Suprapubic skin (tissue), 4 donors: ENCODE data around the gene MAPK7. TPM values are rescaled to one million over a fixed set of nuclear protein-coding genes. Genes with fewer than 3 reads are reported as not detected.

Experiments
- DNase-seq, 2 donors: peaks; one replicate each; pipeline ENCODE4 v3.0.0-alpha.2; 2019; ENCODE audit warnings: low spot score in 2 of 2
- H3K27ac ChIP-seq: fragments of 200-600 bp; sonication (generic); one replicate; pipeline ENCODE4 v1.5.1; 2019
- H3K27me3 ChIP-seq: fragments of 200-600 bp; sonication (generic); one replicate; pipeline ENCODE4 v1.5.1; 2019
- H3K36me3 ChIP-seq: fragments of 200-600 bp; sonication (generic); one replicate; pipeline ENCODE4 v1.5.1; 2019
- H3K4me1 ChIP-seq: fragments of 200-600 bp; sonication (generic); one replicate; pipeline ENCODE4 v1.5.1; 2019
- H3K4me3 ChIP-seq: fragments of 200-600 bp; sonication (generic); one replicate; pipeline ENCODE4 v1.5.1; 2019; ENCODE audit warnings: mild to moderate bottlenecking
- H3K9me3 ChIP-seq: fragments of 200-600 bp; sonication (generic); one replicate; pipeline ENCODE4 v1.5.1; 2019
- CTCF ChIP-seq, 2 donors: fragments of 200-600 bp in 1 of 2; fragments of 450-650 bp in 1 of 2; sonication (generic) in 1 of 2; IDR thresholded peaks; one replicate each; pipeline ENCODE4 v1.5.1; 2016 to 2019; ENCODE audit warnings: antibody characterized with exemption in 2 of 2, mild to moderate bottlenecking in 1 of 2, moderate library complexity in 1 of 2
- EP300 ChIP-seq: sonication (generic); formaldehyde crosslinking; IDR thresholded peaks from one replicate; pipeline ENCODE4 v1.6.1; 2017; ENCODE audit warnings: antibody characterized with exemption
- POLR2A ChIP-seq, 2 donors: fragments of 450-650 bp; IDR thresholded peaks; one replicate each; pipeline ENCODE4 v1.6.1; 2017; ENCODE audit warnings: antibody characterized with exemption in 2 of 2, mild to moderate bottlenecking in 2 of 2, moderate library complexity in 2 of 2
- POLR2AphosphoS5 ChIP-seq, 3 donors: sonication (generic); formaldehyde crosslinking; IDR thresholded peaks; one replicate each; pipeline ENCODE4 v1.6.1; 2017; ENCODE audit warnings: antibody characterized with exemption in 3 of 3
- WGBS: methylation state at CpG from one replicate; pipeline ENCODE4 v1.1.5; 2018; 5-methylcytosine and 5-hydroxymethylcytosine counted together
- total RNA-seq, 4 donors: library from RNA; depleted of rRNA; stranded (reverse); fragments of >200 nt; gene quantifications; one replicate each; pipeline ENCODE4 v1.1.0, GENCODE V29; 2016

MAPK7 gene
- total RNA-seq, 4 donors from 2014 or later, result 30.9 to 47.1 (median 43.6) TPM

- peak; percentile 76 to 82 for DNase-seq
- H3K4me1 ChIP-seq, result peaks cover 14% of the 10 kb centered on the region
- H3K36me3 ChIP-seq, result no peaks in the 10 kb centered on the region
- WGBS, result no CpG with 5 or more reads among the region's 7 CpGs
- no peaks in the 10 kb centered on the region for H3K27me3 ChIP-seq
- peak overlapping the region; percentile 59 for H3K27ac ChIP-seq
- TF ChIP-seq EP300 (no peak), POLR2AphosphoS5 (IDR thresholded peaks at IDR 0.05) (no peak), POLR2A (IDR thresholded peaks at IDR 0.05) (no peak), CTCF (IDR thresholded peaks at IDR 0.05) (no peak)
- H3K4me3 ChIP-seq, result no peak overlapping the region
- no peaks in the 10 kb centered on the region for H3K9me3 ChIP-seq
Observed at GRCh38 chr17:19370493-19370960, 7.8 kb upstream of the MAPK7 start.

- no peak overlapping the region for H3K4me3 ChIP-seq
- 82% methylated on average over 7 of the region's 7 CpGs for WGBS
- peaks cover 14% of the 10 kb centered on the region for H3K4me1 ChIP-seq
- H3K27ac ChIP-seq, result no peak overlapping the region
- H3K9me3 ChIP-seq, result no peaks in the 10 kb centered on the region
- TF ChIP-seq CTCF (IDR thresholded peaks at IDR 0.05), result no peak
- no peak for TF ChIP-seq POLR2AphosphoS5 (IDR thresholded peaks at IDR 0.05)
- TF ChIP-seq EP300, result no peak
- TF ChIP-seq POLR2A (IDR thresholded peaks at IDR 0.05), result no peak
- no peaks in the 10 kb centered on the region for H3K27me3 ChIP-seq
- H3K36me3 ChIP-seq, result no peaks in the 10 kb centered on the region
- DNase-seq, result peak in 1 of 2 donors; percentile 57
Observed at GRCh38 chr17:19371259-19372010, 6.9 kb upstream of the MAPK7 start.

GRCh38 chr17:19372011-19372370 lies 6.3 kb upstream of the MAPK7 start:
- TF ChIP-seq EP300 (no peak), POLR2AphosphoS5 (IDR thresholded peaks at IDR 0.05) (no peak), CTCF (IDR thresholded peaks at IDR 0.05) (no peak), POLR2A (IDR thresholded peaks at IDR 0.05) (no peak)
- Histone ChIP-seq H3K27ac (no peak overlapping the region), H3K4me3 (no peak overlapping the region), H3K36me3 (no peaks in the 10 kb centered on the region), H3K27me3 (no peaks in the 10 kb centered on the region), H3K9me3 (no peaks in the 10 kb centered on the region), H3K4me1 (peaks cover 19% of the 10 kb centered on the region)
- 73% methylated on average over 9 of the region's 9 CpGs for WGBS
- DNase-seq, result peak in 1 of 2 donors; percentile 58

GRCh38 chr17:19372439-19372838 lies 5.9 kb upstream of the MAPK7 start:
- 91% methylated on average over 10 of the region's 12 CpGs for WGBS
- H3K4me3 ChIP-seq, result no peak overlapping the region
- no peaks in the 10 kb centered on the region for H3K9me3 ChIP-seq
- TF ChIP-seq CTCF (IDR thresholded peaks at IDR 0.05), result no peak
- TF ChIP-seq EP300, result no peak
- no peak for TF ChIP-seq POLR2AphosphoS5 (IDR thresholded peaks at IDR 0.05)
- TF ChIP-seq POLR2A (IDR thresholded peaks at IDR 0.05), result no peak
- peaks cover 23% of the 10 kb centered on the region for H3K4me1 ChIP-seq
- H3K36me3 ChIP-seq, result no peaks in the 10 kb centered on the region
- no peaks in the 10 kb centered on the region for H3K27me3 ChIP-seq
- H3K27ac ChIP-seq, result no peak overlapping the region
- peak in 1 of 2 donors; percentile 44 for DNase-seq

GRCh38 chr17:19372866-19373504 lies 5.3 kb upstream of the MAPK7 start:
- no peaks in the 10 kb centered on the region for H3K9me3 ChIP-seq
- no peak overlapping the region for H3K27ac ChIP-seq
- no peaks in the 10 kb centered on the region for H3K27me3 ChIP-seq
- H3K4me1 ChIP-seq, result peaks cover 23% of the 10 kb centered on the region
- DNase-seq, result peak in 1 of 2 donors; percentile 45
- TF ChIP-seq EP300 (no peak), CTCF (IDR thresholded peaks at IDR 0.05) (no peak), POLR2AphosphoS5 (IDR thresholded peaks at IDR 0.05) (no peak), POLR2A (IDR thresholded peaks at IDR 0.05) (no peak)
- no peaks in the 10 kb centered on the region for H3K36me3 ChIP-seq
- 89% methylated on average over 8 of the region's 8 CpGs for WGBS
- no peak overlapping the region for H3K4me3 ChIP-seq
